ENCODE data around the gene RPL7A. TPM values are rescaled to one million over a fixed set of nuclear protein-coding genes. Genes with fewer than 3 reads are reported as not detected.
A peak's percentile ranks its signal among the peaks of the same experiment; 100 is the strongest.

The RPL7A gene
- total RNA-seq, 3 donors from 2014 or later (not counting 1 experiment from before 2014, with no cell fraction given): 1,409 to 1,616 (median 1,600) TPM

DNA sequence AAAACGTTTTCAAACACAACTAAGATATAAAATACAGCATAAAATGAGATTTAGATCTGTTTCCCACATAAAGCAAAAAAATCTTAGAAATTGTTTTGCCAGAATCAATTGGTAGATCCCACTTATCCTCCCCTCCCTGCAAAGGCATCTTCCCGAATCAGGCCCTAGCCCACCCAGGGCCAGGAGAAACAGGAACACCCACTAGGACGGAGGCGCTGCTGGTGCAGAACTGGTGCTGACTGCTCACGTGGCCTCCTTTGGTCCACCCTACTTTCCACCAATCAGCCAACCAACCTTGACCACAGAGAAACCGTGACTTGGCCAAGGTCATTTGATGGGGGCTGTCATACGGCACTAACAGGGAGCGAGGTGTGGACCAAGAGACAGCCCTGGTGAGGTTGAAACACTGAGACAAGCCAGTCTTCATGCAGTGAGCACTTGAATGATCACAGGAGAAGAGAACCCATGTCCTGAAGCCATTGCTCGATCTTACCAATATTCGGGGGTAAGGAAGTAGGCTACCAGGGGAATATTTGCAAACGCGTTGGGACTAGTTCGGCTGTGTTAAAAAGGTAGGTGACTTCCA, 13.6 kb downstream of the RPL7A start:
- Histone ChIP-seq H3K4me1 (ENCODE audit: control insufficient read depth, insufficient read depth, low read length) (peaks cover 22% of the 10 kb centered on the region), H3K9me3 (ENCODE audit: control insufficient read depth, insufficient read depth, low read length) (no peaks in the 10 kb centered on the region), H3K27ac (ENCODE audit: low read length) (no peak overlapping the region), H3K27me3 (ENCODE audit: control insufficient read depth, insufficient read depth, low read length) (no peaks in the 10 kb centered on the region), H3K36me3 (ENCODE audit: control insufficient read depth, insufficient read depth, low read length) (peaks cover 62% of the 10 kb centered on the region), H3K4me3 (ENCODE audit: low read length) (no peak overlapping the region)
- H3K9me3 Mint-ChIP-seq: no peaks in the 10 kb centered on the region
- H3K36me3 Mint-ChIP-seq: peaks cover 7% of the 10 kb centered on the region
- peaks cover 21 to 44% of the 10 kb centered on the region in 2 donors for H3K4me1 Mint-ChIP-seq
- ATAC-seq: no peak
- TF ChIP-seq, protein P1, sequence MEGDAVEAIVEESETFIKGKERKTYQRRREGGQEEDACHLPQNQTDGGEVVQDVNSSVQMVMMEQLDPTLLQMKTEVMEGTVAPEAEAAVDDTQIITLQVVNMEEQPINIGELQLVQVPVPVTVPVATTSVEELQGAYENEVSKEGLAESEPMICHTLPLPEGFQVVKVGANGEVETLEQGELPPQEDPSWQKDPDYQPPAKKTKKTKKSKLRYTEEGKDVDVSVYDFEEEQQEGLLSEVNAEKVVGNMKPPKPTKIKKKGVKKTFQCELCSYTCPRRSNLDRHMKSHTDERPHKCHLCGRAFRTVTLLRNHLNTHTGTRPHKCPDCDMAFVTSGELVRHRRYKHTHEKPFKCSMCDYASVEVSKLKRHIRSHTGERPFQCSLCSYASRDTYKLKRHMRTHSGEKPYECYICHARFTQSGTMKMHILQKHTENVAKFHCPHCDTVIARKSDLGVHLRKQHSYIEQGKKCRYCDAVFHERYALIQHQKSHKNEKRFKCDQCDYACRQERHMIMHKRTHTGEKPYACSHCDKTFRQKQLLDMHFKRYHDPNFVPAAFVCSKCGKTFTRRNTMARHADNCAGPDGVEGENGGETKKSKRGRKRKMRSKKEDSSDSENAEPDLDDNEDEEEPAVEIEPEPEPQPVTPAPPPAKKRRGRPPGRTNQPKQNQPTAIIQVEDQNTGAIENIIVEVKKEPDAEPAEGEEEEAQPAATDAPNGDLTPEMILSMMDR (IDR thresholded peaks at IDR 0.05): no peak
- H3K27me3 Mint-ChIP-seq (ENCODE audit: low read depth in 2 of 2): no peaks in the 10 kb centered on the region
- no peak for DNase-seq
- H3K4me3 Mint-ChIP-seq: no peak overlapping the region
- H3K27ac Mint-ChIP-seq: peak overlapping the region; percentile 29 to 64
- intact Hi-C loops (cut with micrococcal nuclease): no loop called here
- 90% methylated on average over 13 of the region's 13 CpGs for WGBS (ENCODE audit: insufficient coverage)

DNA sequence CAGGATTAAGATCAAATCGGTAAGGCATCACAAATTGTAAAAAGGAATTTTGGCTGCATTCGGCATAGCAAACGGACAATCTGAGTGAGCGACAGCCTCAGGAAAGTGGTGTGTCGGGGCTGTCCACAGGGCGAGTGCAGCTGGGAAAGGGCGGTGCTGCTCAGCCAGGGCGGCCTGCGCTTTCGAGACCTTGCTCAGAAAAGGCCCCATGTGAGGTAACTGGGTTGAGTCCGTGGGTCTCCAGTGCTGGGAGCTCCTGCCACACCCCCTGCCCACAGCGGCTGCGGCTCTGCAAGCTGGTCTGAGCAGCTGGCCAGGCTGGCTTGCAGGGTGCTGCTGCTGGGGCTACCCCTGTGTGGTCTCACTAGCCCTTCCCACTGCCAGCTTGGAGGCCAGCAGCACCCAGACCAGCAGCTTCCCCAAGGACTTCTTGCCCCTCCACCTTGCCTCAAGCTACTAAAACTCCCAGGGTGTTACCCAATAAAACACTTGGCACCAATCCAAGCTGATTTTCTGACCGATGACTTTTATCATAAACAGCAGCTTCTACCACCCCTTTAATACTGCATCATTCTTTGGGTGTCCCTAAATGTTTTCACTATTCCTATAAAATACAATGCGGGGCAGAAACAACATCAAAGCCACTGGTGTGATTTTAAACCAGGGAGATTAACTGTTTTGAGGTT, 14.5 kb downstream of the RPL7A start:
- Mint-ChIP-seq H3K9me3 (no peaks in the 10 kb centered on the region), H3K27me3 (ENCODE audit: low read depth in 2 of 2) (no peaks in the 10 kb centered on the region), H3K4me3 (no peak overlapping the region), H3K27ac (peak overlapping the region in 1 of 2 donors; percentile 8), H3K36me3 (peaks cover 7% of the 10 kb centered on the region), H3K4me1 (peaks cover 27 to 46% of the 10 kb centered on the region in 2 donors)
- DNase-seq (no peak), ATAC-seq (no peak)
- TF ChIP-seq, protein P1 (IDR thresholded peaks at IDR 0.05): no peak
- Histone ChIP-seq H3K4me3 (ENCODE audit: low read length) (no peak overlapping the region), H3K27ac (ENCODE audit: low read length) (no peak overlapping the region), H3K27me3 (ENCODE audit: control insufficient read depth, insufficient read depth, low read length) (no peaks in the 10 kb centered on the region), H3K36me3 (ENCODE audit: control insufficient read depth, insufficient read depth, low read length) (peaks cover 69% of the 10 kb centered on the region), H3K4me1 (ENCODE audit: control insufficient read depth, insufficient read depth, low read length) (peaks cover 20% of the 10 kb centered on the region), H3K9me3 (ENCODE audit: control insufficient read depth, insufficient read depth, low read length) (no peaks in the 10 kb centered on the region)
- 93% methylated on average over 15 of the region's 15 CpGs for WGBS (ENCODE audit: insufficient coverage)
- intact Hi-C loops (cut with micrococcal nuclease): no loop called here

DNA sequence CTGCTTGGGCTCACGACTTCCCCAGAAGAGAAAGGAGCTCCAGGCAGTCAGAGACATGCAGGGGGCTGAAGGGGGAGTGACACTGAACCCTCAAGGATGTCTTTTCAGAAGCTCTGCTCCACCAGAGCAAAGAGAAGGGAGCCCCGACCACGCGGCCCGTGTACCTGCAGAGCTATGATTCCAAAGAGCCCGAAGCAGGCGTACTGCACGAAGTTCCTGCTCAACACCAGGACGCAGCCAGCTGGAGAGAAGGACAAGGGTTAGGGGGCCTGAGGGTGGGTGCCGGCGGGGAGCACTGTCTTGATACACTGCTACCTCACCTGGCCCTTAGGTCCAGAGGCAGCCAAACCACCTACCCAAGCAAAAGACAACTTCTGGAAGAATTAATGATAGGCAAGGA, 18.4 kb downstream of the RPL7A start:
- 95% methylated on average over 11 of the region's 11 CpGs for WGBS (ENCODE audit: insufficient coverage)
- DNase-seq (no peak), ATAC-seq (no peak)
- no peaks in the 10 kb centered on the region for H3K9me3 Mint-ChIP-seq
- H3K4me1 Mint-ChIP-seq: peaks cover 49 to 64% of the 10 kb centered on the region in 2 donors
- H3K27ac Mint-ChIP-seq: no peak overlapping the region
- TF ChIP-seq, protein P1 (IDR thresholded peaks at IDR 0.05): no peak
- Histone ChIP-seq H3K36me3 (ENCODE audit: control insufficient read depth, insufficient read depth, low read length) (peaks cover 63% of the 10 kb centered on the region), H3K4me1 (ENCODE audit: control insufficient read depth, insufficient read depth, low read length) (peaks cover 46% of the 10 kb centered on the region), H3K4me3 (ENCODE audit: low read length) (no peak overlapping the region), H3K27ac (ENCODE audit: low read length) (no peak overlapping the region), H3K9me3 (ENCODE audit: control insufficient read depth, insufficient read depth, low read length) (no peaks in the 10 kb centered on the region), H3K27me3 (ENCODE audit: control insufficient read depth, insufficient read depth, low read length) (no peaks in the 10 kb centered on the region)
- intact Hi-C loops (cut with micrococcal nuclease): no loop called here
- no peaks in the 10 kb centered on the region for H3K27me3 Mint-ChIP-seq (ENCODE audit: low read depth in 2 of 2)
- no peak overlapping the region for H3K4me3 Mint-ChIP-seq
- peaks cover 7% of the 10 kb centered on the region for H3K36me3 Mint-ChIP-seq
